ENCODE data around the gene PEX11G.

The PEX11G gene

GRCh38 chr19:7488736-7489353 lies at the start of gene PEX11G:
Gene PEX11G, minus strand, starts transcription at chr19:7489035. Its CDS starts 25 bp downstream, at chr19:7489010.
- Histone ChIP-seq H3K9me3 (no peaks in the 10 kb centered on the region), H3K27ac (peak within 1 kb of the TSS; percentile 85), H3K36me3 (no peaks in the 10 kb centered on the region), H3K4me3 (ENCODE audit: low read depth in 1 of 2, low read length in 1 of 2) (peak within 1 kb of the TSS; percentile 64 to 68), H3K27me3 (peaks cover 2% of the 10 kb centered on the region), H3K4me1 (ENCODE audit: control insufficient read depth in 1 of 2, insufficient read depth in 1 of 2, low read depth in 1 of 2, low read length in 1 of 2) (peaks cover 45 to 49% of the 10 kb centered on the region in 2 experiments)
- TF ChIP-seq, protein P1, sequence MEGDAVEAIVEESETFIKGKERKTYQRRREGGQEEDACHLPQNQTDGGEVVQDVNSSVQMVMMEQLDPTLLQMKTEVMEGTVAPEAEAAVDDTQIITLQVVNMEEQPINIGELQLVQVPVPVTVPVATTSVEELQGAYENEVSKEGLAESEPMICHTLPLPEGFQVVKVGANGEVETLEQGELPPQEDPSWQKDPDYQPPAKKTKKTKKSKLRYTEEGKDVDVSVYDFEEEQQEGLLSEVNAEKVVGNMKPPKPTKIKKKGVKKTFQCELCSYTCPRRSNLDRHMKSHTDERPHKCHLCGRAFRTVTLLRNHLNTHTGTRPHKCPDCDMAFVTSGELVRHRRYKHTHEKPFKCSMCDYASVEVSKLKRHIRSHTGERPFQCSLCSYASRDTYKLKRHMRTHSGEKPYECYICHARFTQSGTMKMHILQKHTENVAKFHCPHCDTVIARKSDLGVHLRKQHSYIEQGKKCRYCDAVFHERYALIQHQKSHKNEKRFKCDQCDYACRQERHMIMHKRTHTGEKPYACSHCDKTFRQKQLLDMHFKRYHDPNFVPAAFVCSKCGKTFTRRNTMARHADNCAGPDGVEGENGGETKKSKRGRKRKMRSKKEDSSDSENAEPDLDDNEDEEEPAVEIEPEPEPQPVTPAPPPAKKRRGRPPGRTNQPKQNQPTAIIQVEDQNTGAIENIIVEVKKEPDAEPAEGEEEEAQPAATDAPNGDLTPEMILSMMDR (IDR thresholded peaks at IDR 0.05) = peak; percentile 56

- Histone ChIP-seq H3K27ac (peak overlapping the region; percentile 76), H3K4me1 (ENCODE audit: control insufficient read depth in 1 of 2, insufficient read depth in 1 of 2, low read depth in 1 of 2, low read length in 1 of 2) (peaks cover 37 to 38% of the 10 kb centered on the region in 2 experiments), H3K27me3 (peaks cover 17% of the 10 kb centered on the region), H3K4me3 (ENCODE audit: low read depth in 1 of 2, low read length in 1 of 2) (peak overlapping the region; percentile 91 to 99), H3K36me3 (peaks cover 47% of the 10 kb centered on the region), H3K9me3 (no peaks in the 10 kb centered on the region)
- TF ChIP-seq, protein P1 (IDR thresholded peaks at IDR 0.05) = no peak
Measured at GRCh38 chr19:7535998-7536695, 47.3 kb upstream of the PEX11G start.

DNA sequence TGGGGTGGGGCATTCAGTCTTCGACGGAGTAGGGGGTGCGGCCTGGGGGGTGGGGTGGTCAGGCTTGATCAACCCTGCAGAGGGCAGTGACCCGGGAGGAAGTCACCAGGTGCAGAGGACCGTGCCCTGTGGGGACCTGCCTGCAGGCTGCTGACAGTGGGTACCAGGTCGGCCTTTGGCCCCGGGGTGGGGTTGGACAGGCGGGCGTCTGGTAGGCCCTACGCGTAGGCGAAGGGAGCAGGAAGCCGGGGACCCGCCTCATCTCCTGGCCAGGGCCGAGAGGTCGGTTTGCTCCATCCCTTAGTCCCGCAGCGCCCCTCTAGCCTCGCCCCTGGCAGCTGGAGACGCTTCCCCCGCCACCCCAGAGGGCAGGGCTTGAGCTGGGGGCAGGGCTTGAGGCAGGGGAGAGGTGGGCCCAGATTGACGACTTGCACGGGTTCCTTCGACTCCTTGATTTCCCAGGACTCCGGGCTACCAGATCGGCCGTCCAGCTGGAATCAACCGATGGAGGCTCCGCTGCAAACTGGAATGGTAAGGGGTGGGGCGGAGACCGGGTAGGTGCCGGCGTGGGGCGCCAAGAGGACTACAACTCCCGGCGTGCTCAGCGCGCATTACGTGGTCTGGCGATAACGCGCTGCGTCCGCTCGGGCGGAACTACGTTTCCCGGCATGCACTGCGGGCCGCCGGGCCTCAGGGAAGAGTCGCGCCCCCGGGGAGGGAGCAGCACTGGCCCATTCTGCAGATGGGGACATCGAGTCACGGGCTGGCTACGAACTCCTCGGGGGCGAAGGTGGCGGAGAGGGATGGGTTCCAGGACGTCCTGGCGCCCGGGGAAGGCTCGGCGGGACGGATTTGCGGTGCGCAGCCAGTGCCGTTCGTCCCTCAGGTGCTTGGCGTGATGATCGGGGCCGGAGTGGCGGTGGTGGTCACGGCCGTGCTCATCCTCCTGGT lies 46.5 kb upstream of the PEX11G start, which contains the start of gene PNPLA6:
Gene PNPLA6, plus strand, starts transcription at position 671 of the 951 bp plus-strand sequence. Its CDS starts 72 bp downstream, at position 743.
- peaks cover 42% of the 10 kb centered on the region for H3K36me3 ChIP-seq
- no peaks in the 10 kb centered on the region for H3K9me3 ChIP-seq
- H3K27me3 ChIP-seq = peaks cover 17% of the 10 kb centered on the region
- peak within 1 kb of the TSS; percentile 76 for H3K27ac ChIP-seq
- TF ChIP-seq, protein P1 (IDR thresholded peaks at IDR 0.05) = peak; percentile 6
- H3K4me3 ChIP-seq (ENCODE audit: low read depth in 1 of 2, low read length in 1 of 2) = peak within 1 kb of the TSS; percentile 91 to 99
- H3K4me1 ChIP-seq (ENCODE audit: control insufficient read depth in 1 of 2, insufficient read depth in 1 of 2, low read depth in 1 of 2, low read length in 1 of 2) = peaks cover 37 to 38% of the 10 kb centered on the region in 2 experiments

GRCh38 chr19:7534531-7535046 lies 45.8 kb upstream of the PEX11G start:
- peaks cover 37 to 38% of the 10 kb centered on the region in 2 experiments for H3K4me1 ChIP-seq (ENCODE audit: control insufficient read depth in 1 of 2, insufficient read depth in 1 of 2, low read depth in 1 of 2, low read length in 1 of 2)
- peaks cover 17% of the 10 kb centered on the region for H3K27me3 ChIP-seq
- peaks cover 43% of the 10 kb centered on the region for H3K36me3 ChIP-seq
- TF ChIP-seq, protein P1 (IDR thresholded peaks at IDR 0.05) = no peak
- no peaks in the 10 kb centered on the region for H3K9me3 ChIP-seq
- peak overlapping the region; percentile 76 for H3K27ac ChIP-seq
- H3K4me3 ChIP-seq (ENCODE audit: low read depth in 1 of 2, low read length in 1 of 2) = peak overlapping the region; percentile 91 to 99

DNA sequence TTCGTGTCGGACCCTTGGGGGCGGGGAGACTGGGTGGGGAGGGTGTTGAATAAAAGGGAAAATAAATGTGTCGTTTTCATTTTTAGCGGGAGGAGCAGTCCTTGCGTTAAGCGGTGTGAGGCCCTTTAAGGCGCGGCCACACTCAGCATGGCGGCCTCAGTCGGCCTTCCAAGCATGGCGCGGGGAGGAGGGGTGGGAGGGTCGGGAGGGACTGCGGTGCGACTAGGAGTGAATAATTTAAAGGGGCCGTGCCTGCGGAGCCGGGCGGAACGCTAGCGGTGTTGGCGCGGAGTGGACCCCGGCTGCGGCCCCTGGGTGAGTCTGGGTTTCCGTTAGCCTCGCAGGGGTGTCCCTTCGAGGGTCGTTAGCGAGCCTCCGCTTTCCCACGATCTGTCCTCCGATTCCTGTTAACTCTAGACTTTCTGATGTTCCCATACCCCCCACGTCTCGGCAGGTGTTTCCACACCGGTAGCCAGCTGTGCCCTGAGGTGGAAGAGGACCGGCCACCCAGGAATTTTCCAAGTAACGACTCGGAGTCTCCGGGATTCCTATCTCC lies 45.2 kb upstream of the PEX11G start:
- H3K4me1 ChIP-seq (ENCODE audit: control insufficient read depth in 1 of 2, insufficient read depth in 1 of 2, low read depth in 1 of 2, low read length in 1 of 2) = peaks cover 37 to 38% of the 10 kb centered on the region in 2 experiments
- H3K27me3 ChIP-seq = peaks cover 17% of the 10 kb centered on the region
- H3K27ac ChIP-seq = no peak overlapping the region
- TF ChIP-seq, protein P1 (IDR thresholded peaks at IDR 0.05) = no peak
- peaks cover 44% of the 10 kb centered on the region for H3K36me3 ChIP-seq
- H3K4me3 ChIP-seq (ENCODE audit: low read depth in 1 of 2, low read length in 1 of 2) = peak overlapping the region; percentile 91 to 99
- H3K9me3 ChIP-seq = no peaks in the 10 kb centered on the region

All from neutrophil (primary cell).